Measurements from ENCODE around the gene HSD17B14. TPM values are rescaled to one million over a fixed set of nuclear protein-coding genes. Genes with fewer than 3 reads are reported as not detected.

HSD17B14 gene
- total and polyA plus RNA-seq, 9 of the 15 experiments (the other 6 are each of a cell fraction or from before 2014, with no cell fraction given) = 0.16 TPM; not detected in 8

- TF ChIP-seq ARHGAP35 (IDR thresholded peaks at IDR 0.05; ENCODE audit: partially characterized antibody) (no peak), U2AF2 (optimal IDR thresholded peaks at IDR 0.05; ENCODE audit: low read depth, low read length) (no peak), ZNF583 (CRISPR knock-in tag; IDR thresholded peaks at IDR 0.05) (peak; percentile 36; the same call in 1 of the 2 replicates), PHF20 (IDR thresholded peaks at IDR 0.05; ENCODE audit: partially characterized antibody) (no peak), PRDM10 (IDR thresholded peaks at IDR 0.05; ENCODE audit: partially characterized antibody) (no peak), ID3 (CRISPR knock-in tag; IDR thresholded peaks at IDR 0.05) (no peak), ID3 (tag; IDR thresholded peaks at IDR 0.05) (no peak), DIDO1 (tag; IDR thresholded peaks at IDR 0.05; ENCODE audit: low read depth) (0 out of 2 replicates have a peak, but pooled peaks have one; percentile 27), ZNF24 (IDR thresholded peaks at IDR 0.05) (no peak), HES1 (IDR thresholded peaks at IDR 0.05; ENCODE audit: low read depth) (no peak), SOX6 (IDR thresholded peaks at IDR 0.05) (peak; percentile 36; the same call in 1 of the 2 replicates), RBM25 (IDR thresholded peaks at IDR 0.05; ENCODE audit: low read depth, low read length, severe bottlenecking) (no peak), BRCA1 (IDR thresholded peaks at IDR 0.05) (no peak), BRCA1 (CRISPR knock-in tag; IDR thresholded peaks at IDR 0.05) (no peak), ZBTB17 (CRISPR knock-in tag; IDR thresholded peaks at IDR 0.05) (no peak), ZNF766 (CRISPR knock-in tag; conservative IDR thresholded peaks at IDR 0.05) (no peak), THRAP3 (IDR thresholded peaks at IDR 0.05; ENCODE audit: borderline replicate concordance) (no peak), ZNF76 (CRISPR knock-in tag; IDR thresholded peaks at IDR 0.05; ENCODE audit: borderline replicate concordance) (no peak), PURB (CRISPR knock-in tag; IDR thresholded peaks at IDR 0.05; ENCODE audit: low read depth) (no peak), ZZZ3 (IDR thresholded peaks at IDR 0.05) (no peak)
- TF ChIP-seq, protein P1, sequence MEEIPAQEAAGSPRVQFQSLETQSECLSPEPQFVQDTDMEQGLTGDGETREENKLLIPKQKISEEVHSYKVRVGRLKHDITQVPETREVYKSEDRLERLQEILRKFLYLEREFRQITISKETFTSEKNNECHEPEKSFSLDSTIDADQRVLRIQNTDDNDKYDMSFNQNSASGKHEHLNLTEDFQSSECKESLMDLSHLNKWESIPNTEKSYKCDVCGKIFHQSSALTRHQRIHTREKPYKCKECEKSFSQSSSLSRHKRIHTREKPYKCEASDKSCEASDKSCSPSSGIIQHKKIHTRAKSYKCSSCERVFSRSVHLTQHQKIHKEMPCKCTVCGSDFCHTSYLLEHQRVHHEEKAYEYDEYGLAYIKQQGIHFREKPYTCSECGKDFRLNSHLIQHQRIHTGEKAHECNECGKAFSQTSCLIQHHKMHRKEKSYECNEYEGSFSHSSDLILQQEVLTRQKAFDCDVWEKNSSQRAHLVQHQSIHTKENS (CRISPR knock-in tag; IDR thresholded peaks at IDR 0.05) = no peak
- TF ChIP-seq, protein P2, sequence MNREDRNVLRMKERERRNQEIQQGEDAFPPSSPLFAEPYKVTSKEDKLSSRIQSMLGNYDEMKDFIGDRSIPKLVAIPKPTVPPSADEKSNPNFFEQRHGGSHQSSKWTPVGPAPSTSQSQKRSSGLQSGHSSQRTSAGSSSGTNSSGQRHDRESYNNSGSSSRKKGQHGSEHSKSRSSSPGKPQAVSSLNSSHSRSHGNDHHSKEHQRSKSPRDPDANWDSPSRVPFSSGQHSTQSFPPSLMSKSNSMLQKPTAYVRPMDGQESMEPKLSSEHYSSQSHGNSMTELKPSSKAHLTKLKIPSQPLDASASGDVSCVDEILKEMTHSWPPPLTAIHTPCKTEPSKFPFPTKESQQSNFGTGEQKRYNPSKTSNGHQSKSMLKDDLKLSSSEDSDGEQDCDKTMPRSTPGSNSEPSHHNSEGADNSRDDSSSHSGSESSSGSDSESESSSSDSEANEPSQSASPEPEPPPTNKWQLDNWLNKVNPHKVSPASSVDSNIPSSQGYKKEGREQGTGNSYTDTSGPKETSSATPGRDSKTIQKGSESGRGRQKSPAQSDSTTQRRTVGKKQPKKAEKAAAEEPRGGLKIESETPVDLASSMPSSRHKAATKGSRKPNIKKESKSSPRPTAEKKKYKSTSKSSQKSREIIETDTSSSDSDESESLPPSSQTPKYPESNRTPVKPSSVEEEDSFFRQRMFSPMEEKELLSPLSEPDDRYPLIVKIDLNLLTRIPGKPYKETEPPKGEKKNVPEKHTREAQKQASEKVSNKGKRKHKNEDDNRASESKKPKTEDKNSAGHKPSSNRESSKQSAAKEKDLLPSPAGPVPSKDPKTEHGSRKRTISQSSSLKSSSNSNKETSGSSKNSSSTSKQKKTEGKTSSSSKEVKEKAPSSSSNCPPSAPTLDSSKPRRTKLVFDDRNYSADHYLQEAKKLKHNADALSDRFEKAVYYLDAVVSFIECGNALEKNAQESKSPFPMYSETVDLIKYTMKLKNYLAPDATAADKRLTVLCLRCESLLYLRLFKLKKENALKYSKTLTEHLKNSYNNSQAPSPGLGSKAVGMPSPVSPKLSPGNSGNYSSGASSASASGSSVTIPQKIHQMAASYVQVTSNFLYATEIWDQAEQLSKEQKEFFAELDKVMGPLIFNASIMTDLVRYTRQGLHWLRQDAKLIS (CRISPR knock-in tag; IDR thresholded peaks at IDR 0.05) = no peak
Measured at GRCh38 chr19:48835734-48836088, 580 bp downstream of the HSD17B14 start (continued).

Data from K562 (cell line).